Spleen (tissue), 11 donors: Measurements from ENCODE around the gene CNNM3. TPM values are rescaled to one million over a fixed set of nuclear protein-coding genes. Genes with fewer than 3 reads are reported as not detected.
A peak's percentile ranks its signal among the peaks of the same experiment; 100 is the strongest.

Experiments
- DNase-seq: peaks from one replicate; pipeline ENCODE4 v3.0.0-alpha.2; 2020
- H3K27ac ChIP-seq, 8 donors: fragments of 200-600 bp; sonication (generic) in 7 of 8; 1 replicate in 4 of 8; 2 replicates in 4 of 8; pipeline versions ENCODE4 v1.5.0 to v1.8.0; 2016 to 2021; ENCODE audit warnings: inconsistent platforms in 4 of 8, mild to moderate bottlenecking in 4 of 8, moderate library complexity in 1 of 8
- H3K27me3 ChIP-seq, 7 donors: fragments of 200-600 bp; sonication (generic) in 6 of 7; replicated peaks in 1 of 7; 1 replicate in 4 of 7; 2 replicates in 3 of 7; pipeline versions ENCODE4 v1.5.0 to v1.8.0; 2016 to 2021; ENCODE audit warnings: inconsistent platforms in 3 of 7, mild to moderate bottlenecking in 1 of 7
- H3K36me3 ChIP-seq, 6 donors: fragments of 200-600 bp; sonication (generic) in 5 of 6; 1 replicate in 4 of 6; 2 replicates in 2 of 6; pipeline versions ENCODE4 v1.5.0 to v1.8.0; 2016 to 2021; ENCODE audit warnings: inconsistent platforms in 2 of 6
- H3K4me1 ChIP-seq, 6 donors: fragments of 200-600 bp; sonication (generic) in 5 of 6; 1 replicate in 3 of 6; 2 replicates in 3 of 6; pipeline versions ENCODE4 v1.5.0 to v1.8.0; 2016 to 2021; ENCODE audit warnings: inconsistent platforms in 3 of 6
- H3K4me3 ChIP-seq, 8 donors: fragments of 200-600 bp; sonication (generic) in 7 of 8; 1 replicate in 4 of 8; 2 replicates in 4 of 8; pipeline versions ENCODE4 v1.5.0 to v1.8.0; 2016 to 2021; ENCODE audit warnings: inconsistent platforms in 4 of 8, mild to moderate bottlenecking in 4 of 8, moderate library complexity in 2 of 8
- H3K9me3 ChIP-seq, 8 donors: fragments of 200-600 bp; sonication (generic) in 7 of 8; 1 replicate in 4 of 8; 2 replicates in 4 of 8; pipeline versions ENCODE4 v1.5.0 to v1.8.0; 2016 to 2021; ENCODE audit warnings: inconsistent platforms in 4 of 8
- POLR2A ChIP-seq, 3 donors: fragments of 450-650 bp; IDR thresholded peaks; one replicate each; pipeline ENCODE4 v1.5.1; 2017; ENCODE audit warnings: antibody characterized with exemption in 3 of 3, mild to moderate bottlenecking in 1 of 3
- POLR2AphosphoS5 ChIP-seq, 3 donors: sonication (generic); formaldehyde crosslinking; IDR thresholded peaks; one replicate each; pipeline ENCODE4 v1.5.1; 2017; ENCODE audit warnings: antibody characterized with exemption in 3 of 3
- WGBS, 5 donors: extraction: QIAGEN DNeasy Blood & Tissue Kit in 3 of 5; methylation state at CpG; one replicate each; pipeline versions ENCODE4 v1.1.5 to v1.1.7; 2013 to 2018; 5-methylcytosine and 5-hydroxymethylcytosine counted together
- intact Hi-C: fragments of 100-400 bp; cut with DNase I; formaldehyde crosslinking; loops from one replicate; pipeline ENCODE4 v1.15.0; 2023; ENCODE audit warnings: low total_unique reads
- polyA plus RNA-seq, 3 donors: library from polyadenylated mRNA; stranded (reverse); fragments of 200-250 nt; gene quantifications; one replicate each; pipeline ENCODE4 v1.2.1, GENCODE V29; 2013
- total RNA-seq, 7 donors: library from RNA; depleted of rRNA in 3 of 7; stranded (reverse); fragments of >200 nt in 3 of 7; fragmentation: NEBNext Ultra II Directional in 4 of 7; extraction: Animal tissue kit (Norgen Biotek cat#: 25700) in 4 of 7; gene quantifications; one replicate each; pipeline versions ENCODE4 v1.1.0 to v1.2.1, GENCODE V29; 2016 to 2021
- TF ChIP-seq, protein P1 (sequence below), 11 experiments: fragments of 200-600 bp in 7 of 11; fragments of 450-650 bp in 4 of 11; sonication (generic) in 4 of 11; IDR thresholded peaks in 8 of 11; conservative IDR thresholded peaks in 3 of 11; 1 replicate in 7 of 11; 2 replicates in 4 of 11; pipeline versions ENCODE4 v1.4.0 to v1.8.0; 2016 to 2021; ENCODE audit warnings: antibody characterized with exemption in 11 of 11, inconsistent platforms in 4 of 11, mild to moderate bottlenecking in 1 of 11
- donor health status: healthy with polysubstance abuse.
- donor health status: DM: no; HTN: no; CAD: no; lungs with moderate emphysema.
- donor health status: DM: no; HTN: no; CAD: no.
- donor health status: Bipolar disorder and iron deficiency.
- donor health status: healthy.
- donor health status: DM: no; HTN: no; CAD: no.
- donor health status: DM: yes; HTN: yes; CAD: no.

The CNNM3 gene
- total and polyA plus RNA-seq, 10 donors: 3.7 to 37.8 (median 23.2) TPM

DNA sequence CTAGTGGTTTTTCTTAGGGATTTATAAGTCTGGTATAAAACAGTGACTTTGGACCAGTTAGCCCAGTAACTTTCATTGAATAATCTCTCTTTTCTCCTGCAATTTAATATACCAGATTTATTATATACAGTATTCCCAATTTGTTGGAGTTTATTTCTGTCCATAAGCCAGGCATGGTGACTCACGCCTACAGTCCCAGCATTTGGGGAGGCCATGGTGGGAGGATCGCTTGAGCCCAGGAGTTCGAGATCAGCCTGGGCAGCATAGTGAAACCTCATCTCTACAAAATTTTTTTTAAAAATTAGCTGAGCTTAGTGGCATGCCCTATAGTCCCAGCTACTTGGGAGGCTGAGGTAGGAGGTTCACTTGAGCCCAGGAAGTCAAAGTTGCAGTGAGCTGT is 28.7 kb upstream of the CNNM3 start:
- H3K4me3 ChIP-seq: no peak overlapping the region
- intact Hi-C loops: no loop called here
- peak overlapping the region in 2 of 8 donors; percentile 29 to 36 for H3K27ac ChIP-seq
- 93 to 99% (median 96%) methylated on average over 3 of the region's 3 CpGs for WGBS, 5 donors
- H3K27me3 ChIP-seq: no peaks in the 10 kb centered on the region
- peaks cover 0 to 7% (median 0%) of the 10 kb centered on the region in 6 donors for H3K36me3 ChIP-seq
- H3K4me1 ChIP-seq: peaks cover 0 to 28% (median 5%) of the 10 kb centered on the region in 6 donors
- no peak for DNase-seq
- H3K9me3 ChIP-seq: no peaks in the 10 kb centered on the region
- TF ChIP-seq, protein P1, sequence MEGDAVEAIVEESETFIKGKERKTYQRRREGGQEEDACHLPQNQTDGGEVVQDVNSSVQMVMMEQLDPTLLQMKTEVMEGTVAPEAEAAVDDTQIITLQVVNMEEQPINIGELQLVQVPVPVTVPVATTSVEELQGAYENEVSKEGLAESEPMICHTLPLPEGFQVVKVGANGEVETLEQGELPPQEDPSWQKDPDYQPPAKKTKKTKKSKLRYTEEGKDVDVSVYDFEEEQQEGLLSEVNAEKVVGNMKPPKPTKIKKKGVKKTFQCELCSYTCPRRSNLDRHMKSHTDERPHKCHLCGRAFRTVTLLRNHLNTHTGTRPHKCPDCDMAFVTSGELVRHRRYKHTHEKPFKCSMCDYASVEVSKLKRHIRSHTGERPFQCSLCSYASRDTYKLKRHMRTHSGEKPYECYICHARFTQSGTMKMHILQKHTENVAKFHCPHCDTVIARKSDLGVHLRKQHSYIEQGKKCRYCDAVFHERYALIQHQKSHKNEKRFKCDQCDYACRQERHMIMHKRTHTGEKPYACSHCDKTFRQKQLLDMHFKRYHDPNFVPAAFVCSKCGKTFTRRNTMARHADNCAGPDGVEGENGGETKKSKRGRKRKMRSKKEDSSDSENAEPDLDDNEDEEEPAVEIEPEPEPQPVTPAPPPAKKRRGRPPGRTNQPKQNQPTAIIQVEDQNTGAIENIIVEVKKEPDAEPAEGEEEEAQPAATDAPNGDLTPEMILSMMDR (IDR thresholded peaks at IDR 0.05 in 8 of 11, conservative IDR thresholded peaks at IDR 0.05 in 3 of 11): no peak
- TF ChIP-seq POLR2AphosphoS5 (IDR thresholded peaks at IDR 0.05) (no peak), POLR2A (IDR thresholded peaks at IDR 0.05) (no peak)

DNA sequence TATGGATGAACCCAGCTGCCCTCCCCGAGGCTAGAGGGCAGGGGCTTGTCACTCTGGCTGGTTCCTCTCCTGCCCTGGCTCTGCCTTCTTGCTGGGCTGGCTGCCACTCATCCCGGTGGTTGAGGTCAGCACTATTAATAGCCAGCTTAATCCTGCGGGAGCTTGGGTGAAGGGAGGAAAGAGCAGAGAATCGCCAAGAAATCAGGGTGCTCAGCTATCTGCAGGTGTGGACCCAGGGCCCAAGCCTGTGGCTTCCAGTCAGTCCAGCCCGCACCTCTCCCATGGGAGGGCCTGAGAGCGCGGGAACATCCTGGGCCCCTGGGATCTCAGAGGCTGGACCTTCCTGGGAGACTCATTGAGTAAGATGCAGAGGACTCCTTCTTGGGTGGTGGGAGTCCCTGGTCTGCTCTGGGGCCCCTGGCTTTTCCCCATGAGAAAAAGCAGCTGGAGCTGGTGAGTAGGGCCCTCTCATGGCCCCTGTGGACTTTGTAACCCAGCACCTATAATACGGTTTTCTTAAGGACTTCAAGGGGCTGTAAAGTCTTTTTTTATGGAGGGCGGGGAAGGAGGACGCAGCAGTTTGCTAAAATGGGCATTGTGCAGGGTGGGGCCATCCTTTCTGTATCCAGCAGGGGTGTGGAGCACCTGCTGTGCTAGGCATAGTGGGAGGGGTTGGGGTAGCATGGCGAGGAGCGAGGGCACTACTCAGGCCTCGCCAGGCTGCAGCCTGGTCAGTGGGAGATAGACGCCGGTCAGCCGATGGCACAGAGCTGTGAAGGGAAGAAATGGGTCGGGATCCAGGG is 27.4 kb upstream of the CNNM3 start:
- no peak for DNase-seq
- intact Hi-C loops: no loop called here
- Histone ChIP-seq H3K27me3 (no peaks in the 10 kb centered on the region), H3K27ac (peak overlapping the region in 1 of 8 donors; percentile 29), H3K4me1 (peaks cover 0 to 28% (median 5%) of the 10 kb centered on the region in 6 donors), H3K4me3 (no peak overlapping the region), H3K36me3 (no peaks in the 10 kb centered on the region), H3K9me3 (no peaks in the 10 kb centered on the region)
- WGBS, 5 donors: 80 to 89% (median 83%) methylated on average over 13 to 17 of the region's 17 CpGs
- TF ChIP-seq, protein P1 (IDR thresholded peaks at IDR 0.05 in 8 of 11, conservative IDR thresholded peaks at IDR 0.05 in 3 of 11): no peak
- TF ChIP-seq POLR2A (IDR thresholded peaks at IDR 0.05): no peak
- no peak for TF ChIP-seq POLR2AphosphoS5 (IDR thresholded peaks at IDR 0.05)

DNA sequence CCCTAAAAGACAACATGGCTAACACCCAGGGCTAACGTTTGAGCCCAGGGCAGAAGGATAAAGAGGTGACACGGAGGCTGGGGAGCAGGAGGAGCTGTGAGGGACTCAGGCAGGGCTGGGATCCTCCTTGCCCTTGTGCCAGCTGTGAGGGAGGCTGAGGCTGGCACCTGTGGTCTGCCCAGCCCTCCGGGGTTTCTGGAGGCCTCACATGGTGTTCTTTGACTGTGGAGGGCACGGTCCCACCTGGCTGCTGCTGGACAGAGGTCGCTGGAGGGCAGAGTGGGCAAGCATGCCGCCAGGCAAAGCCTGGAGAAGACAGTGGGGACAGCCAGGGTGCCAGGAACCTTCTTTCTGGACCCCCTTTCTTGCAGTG is 26.8 kb upstream of the CNNM3 start:
- intact Hi-C loops: no loop called here
- no peak for DNase-seq

More for the DNA sequence above, 26.8 kb upstream of the CNNM3 start:
- no peaks in the 10 kb centered on the region for H3K36me3 ChIP-seq
- TF ChIP-seq POLR2A (IDR thresholded peaks at IDR 0.05) (no peak), POLR2AphosphoS5 (IDR thresholded peaks at IDR 0.05) (no peak)
- TF ChIP-seq, protein P1 (IDR thresholded peaks at IDR 0.05 in 8 of 11, conservative IDR thresholded peaks at IDR 0.05 in 3 of 11): no peak
- WGBS, 5 donors: 75 to 89% (median 86%) methylated on average over 6 of the region's 6 CpGs
- H3K27me3 ChIP-seq: no peaks in the 10 kb centered on the region
- no peaks in the 10 kb centered on the region for H3K9me3 ChIP-seq
- peaks cover 0 to 28% (median 5%) of the 10 kb centered on the region in 6 donors for H3K4me1 ChIP-seq
- no peak overlapping the region for H3K27ac ChIP-seq
- no peak overlapping the region for H3K4me3 ChIP-seq
